Measurements from ENCODE around the gene MCTP1.
A peak's percentile ranks its signal among the peaks of the same experiment; 100 is the strongest.

The MCTP1 gene

GRCh38 chr5:95284572-95285408, at the start of gene MCTP1:
Gene MCTP1, minus strand, starts transcription at chr5:95285094.
- DNase-seq (ENCODE audit: low spot score), result no peak

DNA sequence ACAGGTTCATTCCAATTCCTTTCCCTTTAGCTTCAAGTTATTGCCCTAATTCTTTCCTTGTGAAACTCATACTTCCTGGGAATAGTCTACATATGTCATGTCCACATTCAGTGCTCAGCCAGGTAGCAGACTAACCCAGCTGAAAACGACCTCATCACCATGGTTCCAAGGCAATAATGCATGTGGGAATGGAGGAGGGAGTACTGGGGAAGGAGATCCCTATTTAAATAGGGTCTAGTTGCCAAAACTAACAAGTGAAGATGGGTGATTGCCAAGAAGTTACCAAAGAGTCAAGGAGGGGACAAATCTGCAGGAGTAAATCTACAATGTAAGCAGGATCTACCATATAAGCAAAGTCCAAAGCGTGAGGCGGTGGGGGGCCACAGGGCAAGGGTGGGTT, 47.3 kb upstream of the MCTP1 start:
- DNase-seq (ENCODE audit: low spot score), result no peak

- no peak for DNase-seq (ENCODE audit: low spot score)
Measured at GRCh38 chr5:95331358-95331757, 46.5 kb upstream of the MCTP1 start.

DNA sequence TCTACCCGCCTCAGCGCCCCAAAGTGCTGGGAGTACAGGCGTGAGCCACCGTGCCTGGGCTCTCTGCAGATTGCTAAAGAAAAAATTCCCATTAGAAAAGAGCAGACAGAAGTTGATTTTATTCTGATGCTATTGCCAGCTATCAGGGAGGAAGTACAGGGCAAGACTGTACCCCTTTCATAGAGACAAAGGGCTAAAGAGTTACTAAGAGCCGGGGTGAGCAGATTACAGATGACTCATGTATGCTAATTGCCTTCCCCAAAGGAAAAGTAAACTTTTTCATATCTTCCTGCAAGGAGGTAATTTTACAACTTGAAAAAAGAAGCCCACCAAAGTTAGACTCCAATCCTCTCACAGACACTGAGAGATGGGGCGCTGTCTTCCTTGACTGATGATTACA, 42.3 kb upstream of the MCTP1 start:
- no peak for DNase-seq (ENCODE audit: low spot score)

DNA sequence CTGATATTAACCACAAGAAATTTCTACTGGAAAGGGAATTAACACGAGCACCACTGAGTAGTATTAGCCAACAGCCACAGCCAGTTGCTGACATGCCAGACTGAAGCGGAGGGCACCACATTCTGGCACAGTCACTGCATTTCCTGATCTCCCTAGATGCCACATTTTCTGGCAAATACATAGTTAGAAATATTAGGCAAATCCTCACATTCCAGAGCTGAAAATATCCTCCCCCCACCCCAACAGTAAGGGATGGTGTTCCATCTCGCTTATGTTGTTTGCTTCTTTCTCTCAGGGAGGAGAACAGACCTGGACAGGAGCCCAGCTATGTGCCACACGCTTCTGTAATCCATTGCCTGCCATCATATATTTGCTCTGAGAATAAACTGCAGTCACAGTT, 32.8 kb upstream of the MCTP1 start:
- DNase-seq (ENCODE audit: low spot score), result no peak

DNA sequence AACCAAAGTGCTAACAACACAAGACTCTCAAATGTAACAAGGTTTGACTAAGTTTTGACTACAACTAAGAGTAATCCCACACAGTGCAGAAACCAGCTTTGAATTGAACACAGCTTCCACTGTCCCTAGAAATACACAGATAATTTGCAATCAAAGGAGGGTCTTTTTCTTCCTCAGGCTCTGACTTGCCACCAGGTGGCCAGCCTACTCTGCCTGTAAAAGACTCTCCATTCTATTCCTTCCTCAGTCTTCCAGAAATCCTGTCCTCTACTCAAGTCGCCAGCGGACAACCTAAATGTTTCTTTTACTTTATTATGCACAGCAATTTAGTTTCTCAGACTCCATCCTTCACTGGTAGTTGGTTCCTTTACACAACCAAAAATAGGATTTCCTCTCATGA, 32.2 kb upstream of the MCTP1 start:
- no peak for DNase-seq (ENCODE audit: low spot score)

- DNase-seq (ENCODE audit: low spot score), result no peak
Measured at GRCh38 chr5:95304711-95305110, 19.8 kb upstream of the MCTP1 start.

DNA sequence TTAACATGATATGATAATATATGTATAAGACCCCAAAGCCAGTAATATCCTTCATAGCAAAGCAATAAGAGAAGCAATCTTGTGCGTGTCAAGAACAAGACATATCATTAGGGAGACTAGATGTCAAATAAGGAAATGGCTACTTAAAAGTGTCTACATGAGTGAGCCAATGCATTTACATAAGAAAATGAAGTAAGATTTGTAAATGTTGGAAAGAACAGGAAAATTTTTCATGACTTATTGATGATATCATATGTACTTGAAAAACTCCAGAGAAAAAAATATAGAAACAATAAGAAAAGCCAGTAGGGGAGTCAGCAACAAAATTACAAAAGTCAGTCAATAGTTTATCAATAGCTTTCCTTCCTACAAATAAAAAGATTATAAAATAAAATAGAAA, 13.8 kb upstream of the MCTP1 start:
- no peak for DNase-seq (ENCODE audit: low spot score)

GRCh38 chr5:95296291-95296690, 11.4 kb upstream of the MCTP1 start:
- DNase-seq (ENCODE audit: low spot score), result no peak

DNA sequence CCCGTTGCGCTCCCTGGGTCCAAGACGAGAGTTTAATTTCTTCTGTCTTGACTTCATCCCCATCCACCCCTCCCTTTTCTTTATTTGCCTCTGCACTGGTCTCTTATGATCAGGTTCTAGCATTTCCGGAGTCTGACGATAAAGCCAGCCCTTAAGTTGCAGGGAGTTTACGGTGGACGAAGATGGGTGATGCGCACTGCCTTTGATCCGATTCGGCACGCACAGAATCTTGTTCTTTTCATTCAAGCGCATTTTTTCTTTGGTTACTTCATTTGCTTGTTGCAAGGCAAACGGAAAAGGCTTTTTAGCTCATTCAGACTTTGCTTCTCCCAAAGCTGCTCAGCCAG, 488 bp upstream of the MCTP1 start:
- no peak for DNase-seq (ENCODE audit: low spot score)

DNA sequence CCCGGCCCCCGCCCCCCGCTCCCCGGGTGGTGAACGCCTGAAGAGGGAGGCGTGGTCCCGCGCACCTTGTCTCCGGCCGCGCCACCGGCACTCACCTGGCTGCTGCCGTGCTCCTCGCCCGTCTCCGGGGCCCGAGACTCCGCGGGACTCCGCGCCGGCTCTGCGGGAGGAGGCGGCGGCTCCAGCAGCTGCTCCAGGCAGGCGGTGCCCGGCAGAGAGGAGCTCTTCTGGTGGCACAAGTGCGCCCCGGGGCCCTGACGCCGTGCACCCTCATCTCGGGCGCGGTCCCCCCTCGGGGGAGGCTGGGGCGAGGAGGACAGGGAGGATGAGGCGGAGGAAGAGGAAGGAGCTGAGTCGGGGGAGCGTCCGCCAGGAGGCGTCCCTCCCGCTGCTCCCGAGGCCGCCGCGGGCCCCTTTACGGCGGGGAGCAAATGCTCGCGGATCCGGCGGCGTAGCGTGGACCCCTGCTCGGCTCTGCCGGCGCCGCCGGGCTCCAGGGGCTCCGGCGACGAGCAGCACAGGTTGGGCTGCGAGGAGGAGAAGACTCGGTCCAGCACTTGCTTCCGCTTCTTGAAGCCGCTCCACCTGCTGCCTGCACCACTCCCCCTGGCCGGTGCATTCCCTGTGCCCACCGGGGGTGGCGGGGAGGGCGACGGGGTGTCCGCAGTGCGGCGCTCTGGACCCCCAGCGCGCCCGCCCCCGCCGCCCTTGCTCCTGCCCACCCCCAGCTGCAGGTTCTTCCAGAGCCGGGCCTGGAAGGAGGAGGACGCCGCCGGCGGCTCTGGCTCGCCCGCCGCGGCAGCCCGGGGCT, 928 bp downstream of the MCTP1 start:
- DNase-seq (ENCODE audit: low spot score), result peak; percentile 9

DNA sequence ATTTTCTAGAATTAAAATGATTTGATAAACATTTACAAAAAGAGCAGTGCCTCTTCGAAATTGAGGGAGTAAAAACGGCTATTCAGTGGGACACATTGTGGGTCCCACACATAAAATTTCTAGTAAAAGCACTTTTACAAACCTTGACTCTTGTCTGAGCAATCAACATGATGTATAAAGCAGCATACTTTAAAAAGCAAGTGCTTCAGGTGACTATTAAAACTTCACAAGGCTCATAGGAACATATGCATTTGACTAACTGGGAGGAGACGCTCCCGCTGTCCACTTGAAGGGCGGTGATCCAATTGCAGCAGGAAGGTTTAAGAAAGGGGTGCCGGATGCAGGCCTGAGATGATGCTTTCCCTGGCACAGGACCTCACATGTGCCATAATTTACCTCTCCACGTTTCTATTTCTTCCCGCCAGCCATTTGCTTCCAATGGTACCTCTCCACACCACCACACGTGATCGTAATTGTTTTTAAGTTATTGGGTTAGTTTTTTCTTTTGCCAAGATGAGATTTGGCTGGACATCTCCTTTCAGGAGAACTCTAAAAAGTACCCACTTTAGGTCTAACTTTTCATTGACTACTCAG, 1.8 kb downstream of the MCTP1 start:
- DNase-seq (ENCODE audit: low spot score), result no peak

DNA sequence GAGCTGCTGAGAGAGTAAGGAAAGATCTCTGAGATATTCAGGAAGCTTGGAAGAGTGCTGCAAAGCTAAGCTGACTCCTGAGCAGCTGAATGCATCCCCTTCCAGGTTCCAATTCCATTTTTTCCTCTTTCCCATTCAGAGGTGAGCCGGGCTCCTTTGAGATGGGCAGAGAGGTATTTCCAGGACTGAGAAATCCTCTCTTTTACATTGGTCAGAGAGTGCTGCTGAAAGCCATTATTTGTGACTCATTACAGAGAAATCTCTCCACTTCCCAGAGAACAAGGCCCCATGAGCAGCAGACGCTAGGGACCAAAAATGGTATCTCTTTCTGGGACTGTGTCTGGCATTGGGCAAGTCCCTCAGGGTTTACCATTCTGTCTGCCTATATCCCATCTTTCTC, 3.7 kb downstream of the MCTP1 start:
- peak; percentile 19 for DNase-seq (ENCODE audit: low spot score)

GRCh38 chr5:95280401-95281095, 4.3 kb downstream of the MCTP1 start:
- no peak for DNase-seq (ENCODE audit: low spot score)

- DNase-seq (ENCODE audit: low spot score), result no peak
Measured at GRCh38 chr5:95274011-95274410, 10.9 kb downstream of the MCTP1 start.

DNA sequence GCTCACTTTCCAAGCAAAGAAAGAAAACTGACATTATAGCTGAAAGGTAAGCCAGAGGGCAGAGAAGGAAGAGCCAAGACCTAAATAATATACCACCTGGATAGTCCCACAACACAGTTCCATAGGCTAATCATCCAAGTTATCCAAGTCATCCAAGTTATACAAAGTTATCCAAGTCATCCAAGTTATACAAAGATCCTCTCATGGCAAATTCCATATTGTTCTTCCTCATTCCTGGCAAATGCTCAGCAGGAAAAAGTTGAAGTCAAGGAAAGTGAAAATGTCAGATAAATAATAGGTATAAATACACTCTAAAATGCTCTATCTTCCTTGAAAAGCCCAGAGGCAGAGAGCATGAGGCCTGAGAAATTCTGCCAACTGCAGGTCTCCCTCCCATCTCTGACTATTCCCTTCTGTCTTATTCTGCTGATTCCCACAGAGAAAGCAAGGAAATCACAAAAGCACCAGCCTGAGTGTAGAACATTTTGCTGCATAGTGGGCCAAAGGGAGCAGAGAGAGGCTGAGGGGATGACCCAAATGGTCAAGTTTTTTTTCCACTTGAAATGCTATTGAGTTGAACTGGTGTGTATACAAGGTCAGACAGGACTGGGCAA, 12.5 kb downstream of the MCTP1 start:
- no peak for DNase-seq (ENCODE audit: low spot score)

- no peak for DNase-seq (ENCODE audit: low spot score)
Measured at GRCh38 chr5:95262933-95263660, 21.8 kb downstream of the MCTP1 start.

- peak; percentile 28 for DNase-seq (ENCODE audit: low spot score)
Measured at GRCh38 chr5:95261437-95262175, 23.3 kb downstream of the MCTP1 start.

DNA sequence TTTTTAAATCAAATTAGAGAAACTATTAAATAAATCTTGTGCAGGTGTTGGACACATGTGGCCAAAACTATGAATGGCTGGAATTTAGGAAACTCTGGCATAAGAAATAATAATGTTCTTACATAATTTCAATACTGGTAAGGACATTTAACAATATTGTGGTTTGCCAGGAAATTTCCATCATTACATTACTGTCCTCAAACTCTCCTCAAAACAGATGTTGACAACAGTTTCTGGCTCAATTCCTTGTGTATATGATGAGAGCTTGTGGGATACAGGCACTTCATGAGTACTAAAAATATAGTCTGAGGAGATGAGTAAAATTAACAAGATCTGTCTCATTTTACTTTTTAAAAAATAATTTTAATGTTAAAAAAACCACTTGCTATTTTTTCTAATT, 27.9 kb downstream of the MCTP1 start:
- no peak for DNase-seq (ENCODE audit: low spot score)

DNA sequence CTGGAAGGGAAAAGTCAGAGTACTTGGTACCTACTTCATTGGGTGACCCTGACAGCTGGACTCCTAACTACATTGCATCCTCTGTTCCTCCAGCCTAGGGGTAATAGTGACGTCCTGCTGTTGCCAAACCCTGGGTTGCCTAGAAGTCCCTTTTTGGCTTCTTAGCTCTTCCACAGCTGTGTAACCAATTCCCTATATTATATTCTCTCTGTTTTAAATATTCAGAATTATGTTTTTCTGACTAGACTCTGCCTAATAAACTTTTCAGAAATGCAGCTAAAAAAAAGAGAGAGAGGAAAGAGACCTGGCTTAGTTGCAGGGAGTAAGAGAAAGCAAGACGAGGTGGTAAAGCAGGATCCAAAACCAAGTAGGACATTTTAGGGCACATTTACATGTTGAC, 28.4 kb downstream of the MCTP1 start:
- DNase-seq (ENCODE audit: low spot score), result no peak

- DNase-seq (ENCODE audit: low spot score), result no peak
Measured at GRCh38 chr5:95252801-95253200, 32.1 kb downstream of the MCTP1 start.

All from AG08395 (cell line).